Activated CD4-positive, CD25-positive, alpha-beta regulatory T cell treated with anti-CD3 and anti-CD28 coated beads, Interleukin-2, amount 50 U/mL, for 24 hours (primary cell): ENCODE results near the gene ADSL.

Experiments
- ATAC-seq, 2 donors: fragments of 150-1000 bp; cut with Tn5 transposase; one replicate each; pipeline ENCODE4 v1.10.0; 2021; ENCODE audit warnings: mild to moderate bottlenecking in 1 of 2, moderate library complexity in 1 of 2

Gene ADSL

GRCh38 chr22:40328546-40329456 lies 17.5 kb upstream of the ADSL start:
- ATAC-seq = no peak

GRCh38 chr22:40329466-40329865 lies 16.8 kb upstream of the ADSL start:
- no peak for ATAC-seq

- ATAC-seq = no peak
These were observed 16.2 kb upstream of the ADSL start for GRCh38 chr22:40330086-40330485.

GRCh38 chr22:40330615-40331014 lies 15.7 kb upstream of the ADSL start:
- no peak for ATAC-seq

- no peak for ATAC-seq
These were observed 14.6 kb upstream of the ADSL start for GRCh38 chr22:40331706-40332105.

GRCh38 chr22:40332319-40332781 lies 13.9 kb upstream of the ADSL start:
- ATAC-seq = no peak

GRCh38 chr22:40334060-40334459 lies 12.2 kb upstream of the ADSL start:
- no peak for ATAC-seq

GRCh38 chr22:40334899-40335298 lies 11.4 kb upstream of the ADSL start:
- ATAC-seq = peak; percentile 38 to 44

GRCh38 chr22:40335358-40335757 lies 10.9 kb upstream of the ADSL start:
- ATAC-seq = no peak

- ATAC-seq = no peak
These were observed 6.3 kb upstream of the ADSL start for GRCh38 chr22:40340044-40340443.

GRCh38 chr22:40341604-40342003 lies 4.7 kb upstream of the ADSL start:
- ATAC-seq = no peak

GRCh38 chr22:40342521-40342920 lies 3.8 kb upstream of the ADSL start:
- no peak for ATAC-seq

- no peak for ATAC-seq
These were observed 1.0 kb upstream of the ADSL start for GRCh38 chr22:40345271-40345670.

GRCh38 chr22:40345815-40346184 lies 500 bp upstream of the ADSL start:
- peak; percentile 48 to 49 for ATAC-seq

- no peak for ATAC-seq
These were observed 1.0 kb downstream of the ADSL start for GRCh38 chr22:40347300-40347699.

GRCh38 chr22:40348025-40348658 lies 1.8 kb downstream of the ADSL start:
- peak; percentile 17 to 30 for ATAC-seq

- ATAC-seq = no peak
These were observed 6.5 kb downstream of the ADSL start for GRCh38 chr22:40352763-40353162.

GRCh38 chr22:40361100-40361499 lies 14.8 kb downstream of the ADSL start:
- ATAC-seq = no peak

GRCh38 chr22:40363059-40363458 lies 16.8 kb downstream of the ADSL start:
- ATAC-seq = no peak

GRCh38 chr22:40364431-40364830 lies 18.1 kb downstream of the ADSL start:
- no peak for ATAC-seq

- ATAC-seq = no peak
These were observed 19.8 kb downstream of the ADSL start for GRCh38 chr22:40366068-40366467.

- ATAC-seq = no peak
These were observed 21.0 kb downstream of the ADSL start for GRCh38 chr22:40367342-40367741.

- ATAC-seq = no peak
These were observed 21.7 kb downstream of the ADSL start for GRCh38 chr22:40368016-40368415.

- ATAC-seq = no peak
These were observed 22.5 kb downstream of the ADSL start for GRCh38 chr22:40368836-40369235.
